ENCODE results near the gene OGFOD2.

DNA sequence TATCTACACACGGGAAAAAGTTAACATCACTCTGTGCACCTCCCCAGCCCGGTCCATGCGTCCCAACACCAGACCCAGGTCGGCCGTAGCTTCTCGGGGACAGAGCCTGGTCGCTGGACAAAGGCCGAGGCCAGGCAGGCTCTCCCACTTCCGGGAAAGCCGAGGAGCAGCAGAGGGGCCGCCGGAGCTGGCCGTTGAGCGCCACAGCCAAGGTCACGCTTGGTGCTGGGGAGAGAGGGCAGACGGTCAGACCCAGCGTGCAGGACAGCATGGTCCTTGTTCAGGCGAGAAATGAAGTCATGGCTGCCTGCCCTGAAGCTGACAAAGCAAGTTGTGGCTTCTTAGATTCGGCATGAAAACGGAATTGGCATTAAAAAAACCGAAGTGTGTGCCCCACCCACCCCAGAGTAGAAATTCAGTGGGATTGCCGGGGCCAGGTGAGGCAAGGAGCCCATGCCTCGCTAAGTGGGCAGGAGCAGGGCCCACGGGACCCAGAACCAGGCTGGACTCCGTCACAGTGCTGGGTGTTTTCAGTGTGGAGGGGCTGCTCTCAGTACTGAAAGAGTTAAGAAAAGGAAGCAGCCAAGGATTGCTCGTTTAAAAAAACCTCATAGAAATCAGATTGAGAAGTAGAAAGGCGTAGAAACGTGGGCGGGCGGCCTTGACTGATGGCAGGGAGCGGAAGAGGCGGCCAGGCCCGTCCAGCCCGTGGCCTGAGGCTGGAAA, 9.7 kb downstream of the OGFOD2 start:
- no peak for TF ChIP-seq CTCF (IDR thresholded peaks at IDR 0.05; ENCODE audit: low read depth, low read length, missing input control)
- TF ChIP-seq, protein P1, sequence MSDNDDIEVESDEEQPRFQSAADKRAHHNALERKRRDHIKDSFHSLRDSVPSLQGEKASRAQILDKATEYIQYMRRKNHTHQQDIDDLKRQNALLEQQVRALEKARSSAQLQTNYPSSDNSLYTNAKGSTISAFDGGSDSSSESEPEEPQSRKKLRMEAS (IDR thresholded peaks at IDR 0.05) = no peak
- TF ChIP-seq, protein P2, sequence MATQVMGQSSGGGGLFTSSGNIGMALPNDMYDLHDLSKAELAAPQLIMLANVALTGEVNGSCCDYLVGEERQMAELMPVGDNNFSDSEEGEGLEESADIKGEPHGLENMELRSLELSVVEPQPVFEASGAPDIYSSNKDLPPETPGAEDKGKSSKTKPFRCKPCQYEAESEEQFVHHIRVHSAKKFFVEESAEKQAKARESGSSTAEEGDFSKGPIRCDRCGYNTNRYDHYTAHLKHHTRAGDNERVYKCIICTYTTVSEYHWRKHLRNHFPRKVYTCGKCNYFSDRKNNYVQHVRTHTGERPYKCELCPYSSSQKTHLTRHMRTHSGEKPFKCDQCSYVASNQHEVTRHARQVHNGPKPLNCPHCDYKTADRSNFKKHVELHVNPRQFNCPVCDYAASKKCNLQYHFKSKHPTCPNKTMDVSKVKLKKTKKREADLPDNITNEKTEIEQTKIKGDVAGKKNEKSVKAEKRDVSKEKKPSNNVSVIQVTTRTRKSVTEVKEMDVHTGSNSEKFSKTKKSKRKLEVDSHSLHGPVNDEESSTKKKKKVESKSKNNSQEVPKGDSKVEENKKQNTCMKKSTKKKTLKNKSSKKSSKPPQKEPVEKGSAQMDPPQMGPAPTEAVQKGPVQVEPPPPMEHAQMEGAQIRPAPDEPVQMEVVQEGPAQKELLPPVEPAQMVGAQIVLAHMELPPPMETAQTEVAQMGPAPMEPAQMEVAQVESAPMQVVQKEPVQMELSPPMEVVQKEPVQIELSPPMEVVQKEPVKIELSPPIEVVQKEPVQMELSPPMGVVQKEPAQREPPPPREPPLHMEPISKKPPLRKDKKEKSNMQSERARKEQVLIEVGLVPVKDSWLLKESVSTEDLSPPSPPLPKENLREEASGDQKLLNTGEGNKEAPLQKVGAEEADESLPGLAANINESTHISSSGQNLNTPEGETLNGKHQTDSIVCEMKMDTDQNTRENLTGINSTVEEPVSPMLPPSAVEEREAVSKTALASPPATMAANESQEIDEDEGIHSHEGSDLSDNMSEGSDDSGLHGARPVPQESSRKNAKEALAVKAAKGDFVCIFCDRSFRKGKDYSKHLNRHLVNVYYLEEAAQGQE (IDR thresholded peaks at IDR 0.05) = peak; percentile 24
- TF ChIP-seq HNF4A (conservative IDR thresholded peaks at IDR 0.05) = peak; percentile 56 to 63
- TF ChIP-seq, protein P3, sequence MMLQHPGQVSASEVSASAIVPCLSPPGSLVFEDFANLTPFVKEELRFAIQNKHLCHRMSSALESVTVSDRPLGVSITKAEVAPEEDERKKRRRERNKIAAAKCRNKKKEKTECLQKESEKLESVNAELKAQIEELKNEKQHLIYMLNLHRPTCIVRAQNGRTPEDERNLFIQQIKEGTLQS (IDR thresholded peaks at IDR 0.05) = no peak
- peak; percentile 77 to 80 for TF ChIP-seq RXRA (IDR thresholded peaks at IDR 0.05)
- TF ChIP-seq YY1 (IDR thresholded peaks at IDR 0.05) = peak; percentile 46

Data from liver (tissue), 3 donors.